Measurements from ENCODE around the gene ZSWIM6. TPM values are rescaled to one million over a fixed set of nuclear protein-coding genes. Genes with fewer than 3 reads are reported as not detected.

ZSWIM6 gene
- total and polyA plus RNA-seq, 2 of the 4 experiments (the other 2 are of a cell fraction), result 10.8 to 14.1 TPM

GRCh38 chr5:61516946-61517345 lies 184.9 kb downstream of the ZSWIM6 start:
- H2BK120ac ChIP-seq (ENCODE audit: low read depth, low read length), result no peak overlapping the region
- TF ChIP-seq BHLHE40 (IDR thresholded peaks at IDR 0.05; ENCODE audit: low read depth, low read length) (no peak), POLR2A (IDR thresholded peaks at IDR 0.05; ENCODE audit: low read depth, low read length) (no peak), RAD21 (IDR thresholded peaks at IDR 0.05; ENCODE audit: low read length) (no peak), USF2 (IDR thresholded peaks at IDR 0.05; ENCODE audit: low read depth, low read length) (no peak), MAZ (IDR thresholded peaks at IDR 0.05; ENCODE audit: borderline replicate concordance, low read depth, low read length) (no peak), ELK1 (IDR thresholded peaks at IDR 0.05; ENCODE audit: borderline replicate concordance, low read depth, low read length) (no peak), RFX5 (IDR thresholded peaks at IDR 0.05; ENCODE audit: low read depth, low read length) (no peak), SMC3 (IDR thresholded peaks at IDR 0.05; ENCODE audit: low read depth, low read length) (no peak), CEBPB (IDR thresholded peaks at IDR 0.05; ENCODE audit: low read depth, low read length) (no peak), FOS (IDR thresholded peaks at IDR 0.05; ENCODE audit: low read depth, low read length) (no peak), MXI1 (IDR thresholded peaks at IDR 0.05; ENCODE audit: borderline replicate concordance, low read depth, low read length) (no peak), MAFK (IDR thresholded peaks at IDR 0.05; ENCODE audit: low read depth, low read length) (no peak), CTCF (conservative IDR thresholded peaks at IDR 0.05; ENCODE audit: low read depth, low read length) (no peak), CHD1 (IDR thresholded peaks at IDR 0.05; ENCODE audit: low read depth, low read length) (no peak), RCOR1 (IDR thresholded peaks at IDR 0.05; ENCODE audit: insufficient replicate concordance, low read length) (no peak), NFE2L2 (IDR thresholded peaks at IDR 0.05; ENCODE audit: low read depth, low read length) (no peak)
- H2BK15ac ChIP-seq (ENCODE audit: low read depth, low read length), result no peak overlapping the region

More at GRCh38 chr5:61516946-61517345, 184.9 kb downstream of the ZSWIM6 start:
- Histone ChIP-seq H4K20me1 (ENCODE audit: insufficient read depth, low read length) (peaks cover 23% of the 10 kb centered on the region), H3K4me2 (ENCODE audit: low read depth, low read length) (no peak overlapping the region), H4K5ac (ENCODE audit: low read depth, low read length) (no peak overlapping the region), H3K9me1 (ENCODE audit: insufficient read depth, low read length) (peaks cover 8% of the 10 kb centered on the region), H2AK5ac (ENCODE audit: low read depth, low read length) (no peak overlapping the region), H3K18ac (ENCODE audit: low read depth, low read length) (no peak overlapping the region), H3K4me3 (ENCODE audit: insufficient read depth, low read depth, low read length) (no peak overlapping the region), H3K79me1 (ENCODE audit: low read depth in 1 of 2, low read length in 2 of 2) (peaks cover 23 to 31% of the 10 kb centered on the region in 2 experiments), H3K27ac (ENCODE audit: insufficient read depth, low read length) (no peak overlapping the region), H3K4ac (ENCODE audit: low read depth, low read length) (no peak overlapping the region), H3K9me3 (ENCODE audit: control insufficient read depth, insufficient read depth, low read length) (no peaks in the 10 kb centered on the region), H4K91ac (ENCODE audit: insufficient read depth, low read depth, low read length) (no peak overlapping the region), H3K27me3 (ENCODE audit: control insufficient read depth, insufficient read depth, low read length) (no peaks in the 10 kb centered on the region), H3K9ac (ENCODE audit: low read depth, low read length) (no peak overlapping the region), H2AFZ (replicated peaks; ENCODE audit: low read length, poor library complexity) (no peak overlapping the region), H3K56ac (ENCODE audit: extremely low read depth, insufficient read depth, low read length) (no peak overlapping the region), H3K36me3 (ENCODE audit: control insufficient read depth, insufficient read depth, low read length) (peaks cover 2% of the 10 kb centered on the region; the same call in 1 of the 2 replicates), H2AK9ac (replicated peaks; ENCODE audit: low read depth, low read length, poor library complexity) (no peak overlapping the region), H3K14ac (replicated peaks; ENCODE audit: low read depth, low read length) (no peak overlapping the region), H2BK20ac (ENCODE audit: low read depth, low read length) (no peak overlapping the region), H4K8ac (ENCODE audit: low read depth in 2 of 2, low read length in 2 of 2) (no peak overlapping the region), H2BK5ac (ENCODE audit: low read depth, low read length, poor library complexity, severe bottlenecking) (no peak overlapping the region), H3K23ac (ENCODE audit: low read depth, low read length) (no peak overlapping the region), H3K4me1 (ENCODE audit: control insufficient read depth, insufficient read depth, low read length) (0 out of 2 replicates have a peak, but pooled peaks cover 3% of the 10 kb centered on the region)
- no TSS peak for BruUV-seq (replicated peaks)
- intact Hi-C loops (cut with micrococcal nuclease) (no loop called here), in situ Hi-C loops (cut with MboI; ENCODE audit: low sequenced_read_pairs) (no loop called here), dilution Hi-C loops (cut with HindIII; ENCODE audit: low sequenced_read_pairs, unreplicated experiment) (no loop called here)
- POLR2A ChIA-PET (ENCODE audit: unreplicated experiment), result no interaction called here
- no peak for DNase-seq
- CTCF ChIA-PET, result interaction anchor here (0.6 kb wide), 1 partner anchor 1144 kb away, joined by 3 read pairs; no protein-coding TSS in a partner anchor
- ATAC-seq (ENCODE audit: low read depth), result no peak
- WGBS, 2 experiments (ENCODE audit: extremely low coverage in 2 of 2, insufficient read length in 1 of 2), result no CpG with 5 or more reads among the region's 2 CpGs
